HS-27A (cell line): ENCODE data around the gene PLXDC2.
"Not testable (repeated sequence)": the region's sequence is repeated elsewhere in the genome, so short reads cannot be mapped to it uniquely, and the experiment has no call there.

ENCODE experiments used
- DNase-seq: peaks from one replicate; pipeline ENCODE4 v3.0.0-alpha.2; 2012; ENCODE audit warnings: low read depth, missing footprints

Gene PLXDC2

GRCh38 chr10:20114179-20114578 is 297.9 kb downstream of the PLXDC2 start:
- no peak for DNase-seq

DNA sequence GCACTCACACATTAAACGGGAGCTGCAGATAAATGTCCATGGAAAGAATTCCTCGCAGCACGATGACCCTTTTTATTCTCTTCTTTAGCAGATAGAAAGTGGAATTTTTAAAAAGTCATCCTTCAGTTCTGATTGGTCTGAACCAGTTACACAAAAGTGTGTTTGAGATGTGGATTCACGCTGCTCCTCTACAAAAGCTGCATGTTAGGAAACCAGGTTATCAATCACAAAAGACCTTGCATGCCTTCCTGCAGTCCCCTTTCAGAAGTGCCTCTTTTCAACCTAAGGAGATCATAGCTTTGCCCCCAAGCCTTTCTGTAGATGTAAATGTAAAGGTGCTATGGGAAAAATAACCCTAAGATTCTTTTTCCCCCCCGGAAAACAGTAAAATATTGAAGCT is 299.7 kb downstream of the PLXDC2 start:
- DNase-seq = no peak

DNA sequence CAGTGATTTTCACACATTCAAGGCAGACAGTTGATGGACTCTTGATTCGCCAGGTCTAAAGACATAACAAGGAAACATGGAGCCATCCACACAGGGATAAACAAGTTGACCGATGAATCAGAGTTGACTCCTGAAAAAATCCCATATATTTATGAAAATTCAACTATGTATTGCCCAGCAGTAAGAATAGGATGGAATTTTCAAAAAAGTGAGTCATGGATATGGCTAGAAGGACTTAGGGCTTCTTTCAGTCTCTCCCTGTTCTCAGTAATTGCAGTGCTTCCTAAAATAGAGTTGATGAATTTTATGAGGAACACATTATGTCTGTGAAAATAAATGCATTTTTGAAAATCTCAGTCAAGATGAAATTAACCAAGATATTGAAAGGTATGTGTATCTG is 301.2 kb downstream of the PLXDC2 start:
- no peak for DNase-seq

DNA sequence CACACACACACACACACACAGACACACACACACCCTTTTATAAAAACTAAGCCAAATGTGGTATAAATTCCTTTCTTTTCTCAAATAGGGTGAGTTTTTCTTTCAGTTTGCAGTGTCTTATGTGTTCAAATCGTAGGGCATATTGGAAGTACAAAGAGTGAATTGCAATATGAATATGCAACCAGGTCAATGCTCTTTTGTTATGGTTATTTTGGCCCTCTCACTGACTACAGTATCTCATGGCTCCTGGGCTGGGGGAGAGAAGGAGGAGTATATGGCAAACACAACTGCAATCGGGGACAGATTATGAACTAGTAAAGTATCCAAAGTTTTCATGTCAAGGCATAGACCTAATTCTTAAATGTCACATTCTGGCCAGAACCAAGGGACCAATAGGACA is 301.9 kb downstream of the PLXDC2 start:
- DNase-seq = no peak

GRCh38 chr10:20128811-20129210 is 312.6 kb downstream of the PLXDC2 start:
- no peak for DNase-seq

DNA sequence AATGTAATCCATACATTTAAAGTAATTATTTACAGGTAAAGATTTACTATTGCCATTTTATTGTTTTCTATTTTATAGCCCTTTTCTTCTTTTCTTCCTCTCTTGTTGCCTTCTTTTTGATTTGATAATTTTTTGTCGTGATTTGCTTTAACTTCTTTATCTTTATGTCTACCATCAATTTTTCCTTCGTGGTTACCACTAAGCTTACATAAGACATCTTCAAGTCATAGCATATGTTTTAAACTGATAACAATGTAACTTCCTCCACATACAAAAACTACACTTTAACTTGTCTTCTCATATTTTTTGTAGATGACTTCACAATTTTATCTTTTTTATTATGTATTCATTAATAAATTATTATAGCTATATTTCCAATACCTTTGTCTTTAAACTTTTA is 316.6 kb downstream of the PLXDC2 start:
- no peak for DNase-seq

DNA sequence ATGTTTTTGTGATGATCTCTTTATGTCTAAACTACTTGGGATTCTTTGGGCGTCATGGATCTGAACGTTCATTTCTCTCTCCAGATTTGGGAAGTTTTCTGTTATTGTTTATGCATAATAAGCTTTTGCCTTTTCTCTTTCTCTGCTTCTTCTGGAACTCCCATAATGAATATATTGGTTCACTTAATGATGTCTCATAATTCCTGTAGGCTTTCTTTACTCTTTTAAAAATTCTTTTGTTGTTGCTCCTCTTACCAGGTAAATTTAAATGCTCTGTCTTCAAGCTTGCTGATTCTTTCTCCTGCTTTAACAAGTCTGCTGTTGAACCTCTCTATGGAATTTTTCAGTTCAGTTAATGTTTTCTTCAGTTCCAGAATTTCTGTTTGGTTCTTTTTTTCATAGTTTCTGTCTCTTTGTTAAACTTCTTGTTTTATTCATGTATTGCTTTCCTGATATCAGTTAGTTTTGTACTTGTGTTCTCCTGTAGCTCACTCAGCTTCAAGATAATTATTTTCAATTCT is 317.5 kb downstream of the PLXDC2 start:
- DNase-seq = no peak

- no peak for DNase-seq
Observed at GRCh38 chr10:20142311-20142710, 326.1 kb downstream of the PLXDC2 start.

GRCh38 chr10:20144268-20144667 is 328.0 kb downstream of the PLXDC2 start:
- no peak for DNase-seq

GRCh38 chr10:20146004-20146403 is 329.8 kb downstream of the PLXDC2 start:
- no peak for DNase-seq

GRCh38 chr10:20147684-20148083 is 331.5 kb downstream of the PLXDC2 start:
- no peak for DNase-seq

DNA sequence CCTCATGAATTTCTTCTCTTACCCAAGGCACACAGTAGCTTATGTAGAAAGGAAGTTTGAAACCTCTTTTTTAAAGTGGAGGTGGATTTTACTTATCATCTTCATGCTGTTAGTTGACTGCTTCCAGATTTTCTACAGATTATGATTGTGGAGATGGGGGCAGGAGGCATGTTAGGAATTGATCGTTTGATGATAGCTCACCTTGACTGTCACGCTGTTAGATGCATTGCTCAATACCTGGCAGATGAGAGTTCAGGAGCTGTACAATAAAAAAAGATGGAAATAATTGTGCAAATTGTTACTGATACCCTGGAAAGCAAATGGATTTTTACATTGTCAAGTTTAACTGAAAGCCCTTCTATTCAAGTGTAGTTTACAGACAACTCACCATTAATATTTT is 340.3 kb downstream of the PLXDC2 start:
- no peak for DNase-seq

DNA sequence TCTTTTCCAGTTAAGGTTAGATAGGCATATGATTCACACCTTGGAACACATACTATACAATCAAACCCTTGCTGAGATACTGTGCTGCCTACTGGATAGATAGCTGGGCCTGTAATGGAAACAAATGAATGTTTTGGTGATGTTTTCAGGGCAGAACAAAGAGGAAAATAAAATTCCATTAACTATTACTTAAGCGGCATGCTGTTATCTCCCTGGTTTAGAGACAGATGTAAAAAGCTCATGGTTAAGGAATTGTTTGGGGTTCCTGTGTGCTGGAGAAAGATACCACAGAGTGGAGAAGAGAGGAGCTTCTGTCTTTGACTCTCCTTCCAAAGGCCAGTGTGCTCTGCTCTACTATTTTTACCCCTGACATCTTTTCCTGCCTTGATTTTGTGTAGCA is 341.1 kb downstream of the PLXDC2 start:
- no peak for DNase-seq

DNA sequence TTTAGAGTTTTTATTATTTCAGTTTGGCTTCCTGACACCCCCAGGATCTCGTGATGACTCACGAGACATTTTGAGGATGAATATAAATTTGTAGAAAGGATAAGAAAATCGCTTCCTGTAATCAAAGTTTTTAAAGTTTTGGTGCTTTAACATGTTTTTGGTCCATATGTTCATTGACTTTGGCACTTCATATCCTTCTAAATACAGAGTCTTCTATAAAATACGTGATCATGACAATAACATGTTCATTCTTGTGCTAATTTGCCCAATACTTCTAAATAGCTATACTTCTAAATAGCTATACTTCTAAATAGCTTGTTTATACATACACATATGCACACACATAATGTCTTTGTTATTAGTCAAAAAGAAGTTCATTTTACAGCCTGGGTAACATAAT is 341.9 kb downstream of the PLXDC2 start:
- no peak for DNase-seq

DNA sequence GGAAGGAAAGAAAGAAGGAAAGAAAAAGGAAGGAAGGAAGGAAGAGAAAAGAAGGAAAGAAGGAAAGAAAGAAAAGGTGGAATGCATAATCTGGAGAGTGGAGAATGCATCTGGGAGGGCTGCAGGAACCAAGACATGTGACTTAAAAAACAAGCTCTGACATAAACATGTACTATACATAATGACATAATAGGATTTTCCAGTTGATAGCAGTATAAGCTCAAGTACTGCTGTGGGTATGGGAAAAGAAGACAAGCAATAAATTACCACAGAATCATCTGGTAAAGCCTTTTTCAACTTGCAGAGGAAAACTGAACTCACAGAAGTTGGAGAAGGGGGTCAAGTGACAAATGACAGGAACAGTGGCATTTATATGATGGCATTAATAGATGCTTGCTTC is 345.9 kb downstream of the PLXDC2 start:
- no peak for DNase-seq

DNA sequence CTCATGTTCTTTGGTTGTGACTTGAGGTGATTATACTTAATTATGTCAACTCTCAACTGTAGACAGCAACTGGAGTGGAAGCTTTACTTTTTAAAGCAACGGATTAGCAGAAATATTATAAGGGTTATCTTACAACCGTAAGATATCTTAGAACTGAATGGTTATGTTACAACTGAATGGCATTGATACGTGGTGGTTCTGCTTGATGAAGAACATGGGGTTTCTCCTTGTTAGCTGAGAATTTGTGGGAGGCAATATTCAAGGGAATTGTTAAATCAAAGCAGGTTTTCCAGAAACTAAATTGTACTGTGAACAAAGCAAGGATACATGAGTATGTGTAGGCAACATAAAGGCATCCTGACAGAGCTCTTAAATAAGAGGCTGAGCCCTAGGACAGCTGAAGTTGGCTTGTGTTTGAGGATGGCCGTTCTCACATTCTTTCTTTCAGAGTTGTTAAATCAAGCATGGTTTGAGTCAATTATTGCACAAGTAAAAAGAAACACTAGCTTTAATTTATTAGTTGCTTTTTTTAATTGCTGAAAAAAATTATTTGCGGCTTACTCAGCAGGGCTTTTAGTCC is 350.0 kb downstream of the PLXDC2 start:
- DNase-seq = no peak

- DNase-seq = no peak
Observed at GRCh38 chr10:20170661-20171060, 354.4 kb downstream of the PLXDC2 start.

GRCh38 chr10:20173046-20173445 is 356.8 kb downstream of the PLXDC2 start:
- DNase-seq = no peak

DNA sequence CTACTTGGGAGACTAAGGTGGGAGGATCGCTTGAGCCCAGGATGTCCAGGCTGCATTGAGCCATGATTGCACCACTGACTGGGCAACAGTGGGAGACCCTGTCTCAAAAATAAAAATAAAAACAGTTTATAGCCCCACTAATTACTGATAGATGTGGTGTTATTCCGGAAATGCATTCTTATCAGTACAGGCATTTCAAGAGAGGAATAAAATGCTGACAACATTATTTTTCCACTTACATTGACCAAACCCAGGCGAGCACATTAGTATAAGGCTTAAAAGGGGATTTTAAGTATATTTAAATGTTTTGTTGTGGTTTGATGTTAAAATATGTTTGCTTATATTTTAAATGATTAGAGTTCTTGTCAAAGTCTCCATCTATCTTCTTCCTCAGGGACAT is 359.5 kb downstream of the PLXDC2 start:
- DNase-seq = no peak

DNA sequence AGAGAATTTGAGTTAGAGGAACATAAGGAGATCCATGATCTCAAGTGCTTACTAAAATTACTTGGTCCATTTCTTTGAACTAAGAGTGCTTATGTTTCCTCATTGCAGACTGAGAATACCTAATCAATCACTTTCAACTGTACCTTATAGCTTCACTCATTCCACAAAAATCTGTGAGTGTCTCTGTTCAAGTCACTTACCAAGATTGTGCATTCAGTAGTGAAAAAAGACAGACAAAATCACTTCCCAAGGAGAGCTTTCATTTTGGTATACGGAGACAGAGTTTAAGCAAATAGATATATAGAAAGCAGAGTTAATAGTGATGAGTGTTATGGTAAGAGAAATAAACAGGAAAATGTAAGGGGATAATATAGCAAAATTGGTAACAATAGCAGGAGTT is 364.5 kb downstream of the PLXDC2 start:
- no peak for DNase-seq

- DNase-seq = no peak
Observed at GRCh38 chr10:20181434-20181833, 365.2 kb downstream of the PLXDC2 start.

GRCh38 chr10:20185116-20185515 is 368.9 kb downstream of the PLXDC2 start:
- DNase-seq = peak; percentile 38

- DNase-seq = not testable (repeated sequence)
Observed at GRCh38 chr10:20191392-20191791, 375.2 kb downstream of the PLXDC2 start.

DNA sequence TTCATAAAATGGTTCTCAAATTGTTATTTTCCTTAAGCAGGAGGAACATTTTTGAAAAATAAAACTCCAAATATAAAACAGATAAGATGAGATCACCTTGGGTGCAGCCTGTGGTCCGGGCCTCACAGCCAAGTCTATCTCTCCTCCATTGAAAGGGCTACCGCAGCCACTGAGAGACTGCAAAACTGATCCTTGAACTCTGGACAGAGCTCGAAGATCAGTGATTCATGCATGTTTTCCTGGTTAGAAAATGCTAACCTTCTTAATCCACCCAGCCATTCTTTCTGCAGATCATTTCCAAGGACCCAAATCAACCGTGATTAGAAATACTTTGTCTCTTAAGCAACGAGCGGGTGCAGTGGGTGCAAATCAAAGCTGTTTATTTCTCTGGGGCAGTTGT is 378.8 kb downstream of the PLXDC2 start:
- no peak for DNase-seq

- DNase-seq = no peak
Observed at GRCh38 chr10:20200758-20201157, 384.5 kb downstream of the PLXDC2 start.
